Fibroblast of skin of right biceps (primary cell): Measurements from ENCODE around the gene SCG2.
A peak's percentile ranks its signal among the peaks of the same experiment; 100 is the strongest.

ENCODE experiments used
- DNase-seq: peaks from one replicate; pipeline ENCODE4 v3.0.0-alpha.2; 2013

Gene SCG2

GRCh38 chr2:223570784-223571183 is 31.4 kb downstream of the SCG2 start:
- no peak for DNase-seq

- DNase-seq: no peak
Observed at GRCh38 chr2:223566396-223566795, 35.8 kb downstream of the SCG2 start.

- peak; percentile 75 for DNase-seq
Observed at GRCh38 chr2:223563462-223563861, 38.7 kb downstream of the SCG2 start.

GRCh38 chr2:223562078-223562477 is 40.1 kb downstream of the SCG2 start:
- no peak for DNase-seq

- DNase-seq: no peak
Observed at GRCh38 chr2:223560749-223561435, 41.3 kb downstream of the SCG2 start.

- DNase-seq: no peak
Observed at GRCh38 chr2:223558970-223559369, 43.2 kb downstream of the SCG2 start.

- no peak for DNase-seq
Observed at GRCh38 chr2:223554923-223555322, 47.2 kb downstream of the SCG2 start.

- DNase-seq: peak; percentile 95
Observed at GRCh38 chr2:223549215-223549614, 52.9 kb downstream of the SCG2 start.

GRCh38 chr2:223548194-223548593 is 54.0 kb downstream of the SCG2 start:
- DNase-seq: no peak
